HCT116 (cell line): ENCODE results near the gene PURB. TPM values are rescaled to one million over a fixed set of nuclear protein-coding genes. Genes with fewer than 3 reads are reported as not detected.

Source experiments
- ATAC-seq: fragments of 200-7000 bp; cut with Tn5 transposase; 2 replicates; pipeline ENCODE4 v1.9.1; 2020; ENCODE audit warnings: mild to moderate bottlenecking, moderate library complexity
- BruUV-seq: library from RNA; stranded (reverse); fragments of 400-500 nt; replicated peaks from 2 replicates; lab custom pipeline; 2021; lab: Mats Ljungman, UMichigan
- CTCF ChIA-PET: fragments of 300-600 bp; sonication (Branson Sonifier 250); formaldehyde crosslinking; loops from one replicate; lab custom pipeline; 2021; ENCODE audit warnings: antibody characterized with exemption; lab: Charles Lee
- POLR2A ChIA-PET: fragments of 300-600, 350-600 bp; sonication (Branson Sonifier 250); formaldehyde crosslinking; loops from one replicate; lab custom pipeline; 2021; ENCODE audit warnings: antibody characterized with exemption; lab: Charles Lee
- RAD21 ChIA-PET, 2 experiments: fragments of 300-600 bp; sonication (Branson Sonifier 250); formaldehyde crosslinking; loops; one replicate each; lab custom pipeline; 2023; ENCODE audit warnings: low total read pairs in 2 of 2; ENCODE audit not compliant: uncharacterized antibody in 2 of 2, unreplicated experiment in 2 of 2, low non-redundant PET in 1 of 2; lab: Charles Lee
- DNase-seq: peaks from one replicate; pipeline ENCODE4 v3.0.0-alpha.2; 2010; ENCODE audit warnings: low read depth, low spot score
- H2AFZ ChIP-seq: fragments of 200-600 bp; shearing (Covaris generic), sonication (generic); 2 replicates; pipeline ENCODE4 v1.6.1; 2017; ENCODE audit warnings: low read depth, mixed run types, mixed read lengths, antibody characterized with exemption, low read length; ENCODE audit not compliant: poor library complexity, severe bottlenecking
- H3K27ac ChIP-seq: 2 replicates; pipeline ENCODE4 v1.5.1; 2012; ENCODE audit warnings: low read depth, low read length
- H3K27me3 ChIP-seq: fragments of 200-600 bp; sonication (generic); 2 replicates; pipeline ENCODE4 v1.6.1; 2016; ENCODE audit warnings: mixed run types, low read length, mixed read lengths; ENCODE audit not compliant: insufficient read depth
- H3K36me3 ChIP-seq, 2 experiments: fragments of 200-500 bp in 1 of 2; fragments of 200-600 bp in 1 of 2; sonication (Bioruptor generic) in 1 of 2; sonication (generic) in 1 of 2; 2 replicates each; pipeline versions ENCODE4 v1.5.1 to v1.6.1; 2014 to 2016; ENCODE audit warnings: low read length in 2 of 2, inconsistent platforms in 1 of 2, mixed read lengths in 1 of 2, mixed run types in 1 of 2; ENCODE audit not compliant: insufficient read depth in 2 of 2, control insufficient read depth in 1 of 2
- H3K4me1 ChIP-seq, 2 experiments: fragments of 200-600 bp in 1 of 2; sonication (generic) in 1 of 2; 2 replicates each; pipeline versions ENCODE4 v1.5.1 to v1.6.1; 2012 to 2017; ENCODE audit warnings: low read length in 2 of 2, inconsistent platforms in 1 of 2, mild to moderate bottlenecking in 1 of 2, mixed read lengths in 1 of 2, mixed run types in 1 of 2, moderate library complexity in 1 of 2; ENCODE audit not compliant: insufficient read depth in 2 of 2, control insufficient read depth in 1 of 2
- H3K4me2 ChIP-seq: fragments of 200-600 bp; sonication (generic); 2 replicates; pipeline ENCODE4 v1.6.1; 2017; ENCODE audit warnings: mixed run types, low read length, mixed read lengths
- H3K4me3 ChIP-seq, 2 experiments: fragments of 200-600 bp in 1 of 2; sonication (generic) in 1 of 2; replicated peaks in 1 of 2; 2 replicates each; pipeline ENCODE4 v1.5.1; 2011 to 2016; ENCODE audit warnings: low read length in 2 of 2, control low read depth in 1 of 2, low read depth in 1 of 2, mild to moderate bottlenecking in 1 of 2, mixed read lengths in 1 of 2, mixed run types in 1 of 2
- H3K79me2 ChIP-seq: fragments of 200-600 bp; sonication (generic); 2 replicates; pipeline ENCODE4 v1.6.1; 2017; ENCODE audit warnings: mild to moderate bottlenecking, mixed run types, low read length, moderate library complexity, mixed read lengths; ENCODE audit not compliant: insufficient read depth
- H3K9ac ChIP-seq: fragments of 200-600 bp; sonication (generic); 2 replicates; pipeline ENCODE4 v1.6.1; 2016; ENCODE audit warnings: low read length, mixed read lengths
- H3K9me2 ChIP-seq: fragments of 200-600 bp; sonication (generic), shearing (Covaris generic); 2 replicates; pipeline ENCODE4 v1.6.1; 2017; ENCODE audit warnings: mixed run types, mild to moderate bottlenecking, moderate library complexity; ENCODE audit not compliant: insufficient read depth
- H3K9me3 ChIP-seq, 2 experiments: fragments of 200-500 bp in 1 of 2; fragments of 200-600 bp in 1 of 2; sonication (Bioruptor generic) in 1 of 2; sonication (generic) in 1 of 2; 2 replicates each; pipeline ENCODE4 v1.6.1; 2014 to 2017; ENCODE audit warnings: low read length in 2 of 2, mixed read lengths in 2 of 2, inconsistent platforms in 1 of 2, low read depth in 1 of 2, mild to moderate bottlenecking in 1 of 2, mixed run types in 1 of 2, moderate library complexity in 1 of 2; ENCODE audit not compliant: control insufficient read depth in 1 of 2, insufficient read depth in 1 of 2
- H4K20me1 ChIP-seq: fragments of 200-600 bp; sonication (generic), shearing (Covaris generic); 2 replicates; pipeline ENCODE4 v1.6.1; 2017; ENCODE audit warnings: mixed run types, mild to moderate bottlenecking, moderate library complexity; ENCODE audit not compliant: insufficient read depth
- CEBPB ChIP-seq: IDR thresholded peaks from 2 replicates; pipeline ENCODE4 v1.6.1; 2012; ENCODE audit warnings: low read depth
- CTCF ChIP-seq, 3 experiments: fragments of 200-600 bp in 1 of 3; sonication (generic) in 1 of 3; IDR thresholded peaks in 2 of 3; conservative IDR thresholded peaks in 1 of 3; 2 replicates each; pipeline ENCODE4 v1.5.1; 2012 to 2017; ENCODE audit warnings: low read depth in 2 of 3, low read length in 2 of 3, antibody characterized with exemption in 1 of 3, borderline replicate concordance in 1 of 3, control low read depth in 1 of 3, mild to moderate bottlenecking in 1 of 3, mixed read lengths in 1 of 3, mixed run types in 1 of 3, moderate library complexity in 1 of 3; ENCODE audit not compliant: insufficient read depth in 1 of 3
- EGR1 ChIP-seq: IDR thresholded peaks from 2 replicates; pipeline ENCODE4 v1.6.1; 2012; ENCODE audit warnings: low read depth
- EZH2 ChIP-seq: fragments of 200-600 bp; sonication (generic); IDR thresholded peaks from 2 replicates; pipeline ENCODE4 v1.6.1; 2017; ENCODE audit warnings: antibody characterized with exemption, mixed run types
- EZH2phosphoT487 ChIP-seq: fragments of 200-600 bp; IDR thresholded peaks from 2 replicates; pipeline ENCODE4 v1.6.1; 2018; ENCODE audit warnings: antibody characterized with exemption, borderline replicate concordance
- FOSL1 ChIP-seq: IDR thresholded peaks from 2 replicates; pipeline ENCODE4 v1.6.1; 2012; ENCODE audit warnings: low read depth
- JUND ChIP-seq: IDR thresholded peaks from 2 replicates; pipeline ENCODE4 v1.6.1; 2012
- POLR2A ChIP-seq: IDR thresholded peaks from 2 replicates; pipeline ENCODE4 v1.7.0; 2011; ENCODE audit warnings: borderline replicate concordance; ENCODE audit not compliant: insufficient read depth, insufficient read length; ENCODE audit errors: extremely low read depth
- RAD21 ChIP-seq: IDR thresholded peaks from 2 replicates; pipeline ENCODE4 v1.6.1; 2012; ENCODE audit warnings: low read depth, mild to moderate bottlenecking
- REST ChIP-seq: IDR thresholded peaks from 2 replicates; pipeline ENCODE4 v1.6.1; 2012; ENCODE audit warnings: low read depth
- SIN3A ChIP-seq: IDR thresholded peaks from 2 replicates; pipeline ENCODE4 v1.6.1; 2012; ENCODE audit warnings: low read depth
- SP1 ChIP-seq: IDR thresholded peaks from 2 replicates; pipeline ENCODE4 v1.6.1; 2012; ENCODE audit warnings: low read depth
- SRF ChIP-seq: IDR thresholded peaks from 2 replicates; pipeline ENCODE4 v1.6.1; 2012; ENCODE audit warnings: low read depth
- ZBTB33 ChIP-seq: IDR thresholded peaks from 2 replicates; pipeline ENCODE4 v1.6.1; 2011; ENCODE audit warnings: mild to moderate bottlenecking, low read length, moderate library complexity; ENCODE audit not compliant: insufficient replicate concordance; ENCODE audit errors: extremely low read depth
- ZFX ChIP-seq: fragments of 450-650 bp; IDR thresholded peaks from 2 replicates; pipeline ENCODE4 v1.6.1; 2017
- ZNF274 ChIP-seq: fragments of 200-500 bp; sonication (Bioruptor generic); IDR thresholded peaks from 2 replicates; pipeline ENCODE4 v1.6.1; 2014; ENCODE audit warnings: mild to moderate bottlenecking, low read depth, low read length, inconsistent platforms
- intact Hi-C: fragments of 100-400 bp; cut with micrococcal nuclease; formaldehyde crosslinking; loops from 2 replicates; pipeline ENCODE4 v1.10.0; 2022
- total RNA-seq: library from RNA; stranded (reverse); gene quantifications from one replicate; pipeline ENCODE4 v1.2.1, GENCODE V29; 2021; ENCODE audit not compliant: unreplicated experiment

The PURB gene
- total RNA-seq, 1 experiment from 2014 or later, result 13.2 TPM

- TF ChIP-seq EZH2phosphoT487 (no peak), ZNF274 (no peak), JUND (no peak)
Measured at GRCh38 chr7:44880317-44881018, 4.9 kb downstream of the PURB start (continued).

GRCh38 chr7:44876393-44876792 lies 8.9 kb downstream of the PURB start:
- H3K27me3 ChIP-seq, result no peaks in the 10 kb centered on the region
- DNase-seq (no peak), ATAC-seq (no peak)
- no peaks in the 10 kb centered on the region for H3K4me1 ChIP-seq
- no peak for TF ChIP-seq ZFX
- TF ChIP-seq SP1, result no peak
- TF ChIP-seq SIN3A, result no peak
- no peak for TF ChIP-seq CTCF (IDR thresholded peaks at IDR 0.05 in 2 of 3, conservative IDR thresholded peaks at IDR 0.05 in 1 of 3; ENCODE audit: borderline replicate concordance in 1 of 3, insufficient read depth in 1 of 3, low read depth in 2 of 3, low read length in 2 of 3)
- no peak for TF ChIP-seq REST
- no peak for TF ChIP-seq ZBTB33
- no peak for TF ChIP-seq JUND
- TF ChIP-seq EZH2, result no peak
- no peak for TF ChIP-seq FOSL1
- no peak for TF ChIP-seq POLR2A
- TF ChIP-seq CEBPB, result no peak
- no peak for TF ChIP-seq RAD21
- no peak for TF ChIP-seq SRF
- TF ChIP-seq EGR1, result no peak
- RAD21 ChIA-PET, result no interaction called here
- H3K4me2 ChIP-seq, result no peak overlapping the region
- H3K9me3 ChIP-seq, result no peaks in the 10 kb centered on the region
- H3K79me2 ChIP-seq, result peaks cover 4% of the 10 kb centered on the region; the same call in 1 of the 2 replicates
- no TSS peak for BruUV-seq
- intact Hi-C loops, result no loop called here
- POLR2A ChIA-PET, result no interaction called here
- H3K9me2 ChIP-seq, result no peaks in the 10 kb centered on the region
- H3K27ac ChIP-seq, result no peak overlapping the region
- CTCF ChIA-PET, result no interaction called here
- no peak overlapping the region for H2AFZ ChIP-seq
- H3K9ac ChIP-seq, result no peak overlapping the region
- H3K36me3 ChIP-seq, result no peaks in the 10 kb centered on the region
- no peak overlapping the region for H3K4me3 ChIP-seq
- peaks cover 5% of the 10 kb centered on the region; the same call in 1 of the 2 replicates for H4K20me1 ChIP-seq
